Sigmoid colon (tissue), 3 donors: ENCODE data around the gene PRLR.

Source experiments
- POLR2A ChIP-seq, 2 donors: fragments of 450-650 bp; IDR thresholded peaks; one replicate each; pipeline ENCODE4 v1.6.1; 2016; ENCODE audit warnings: antibody characterized with exemption in 2 of 2, mild to moderate bottlenecking in 2 of 2, moderate library complexity in 2 of 2
- TF ChIP-seq, protein P1 (sequence below), 4 experiments: fragments of 450-650 bp in 3 of 4; fragments of 200-600 bp in 1 of 4; IDR thresholded peaks; one replicate each; pipeline ENCODE4 v1.5.1; 2016 to 2019; ENCODE audit warnings: antibody characterized with exemption in 4 of 4, mild to moderate bottlenecking in 3 of 4, moderate library complexity in 2 of 4

GRCh38 chr5:35198686-35199085, 31.6 kb downstream of the PRLR start:
- TF ChIP-seq, protein P1, sequence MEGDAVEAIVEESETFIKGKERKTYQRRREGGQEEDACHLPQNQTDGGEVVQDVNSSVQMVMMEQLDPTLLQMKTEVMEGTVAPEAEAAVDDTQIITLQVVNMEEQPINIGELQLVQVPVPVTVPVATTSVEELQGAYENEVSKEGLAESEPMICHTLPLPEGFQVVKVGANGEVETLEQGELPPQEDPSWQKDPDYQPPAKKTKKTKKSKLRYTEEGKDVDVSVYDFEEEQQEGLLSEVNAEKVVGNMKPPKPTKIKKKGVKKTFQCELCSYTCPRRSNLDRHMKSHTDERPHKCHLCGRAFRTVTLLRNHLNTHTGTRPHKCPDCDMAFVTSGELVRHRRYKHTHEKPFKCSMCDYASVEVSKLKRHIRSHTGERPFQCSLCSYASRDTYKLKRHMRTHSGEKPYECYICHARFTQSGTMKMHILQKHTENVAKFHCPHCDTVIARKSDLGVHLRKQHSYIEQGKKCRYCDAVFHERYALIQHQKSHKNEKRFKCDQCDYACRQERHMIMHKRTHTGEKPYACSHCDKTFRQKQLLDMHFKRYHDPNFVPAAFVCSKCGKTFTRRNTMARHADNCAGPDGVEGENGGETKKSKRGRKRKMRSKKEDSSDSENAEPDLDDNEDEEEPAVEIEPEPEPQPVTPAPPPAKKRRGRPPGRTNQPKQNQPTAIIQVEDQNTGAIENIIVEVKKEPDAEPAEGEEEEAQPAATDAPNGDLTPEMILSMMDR (IDR thresholded peaks at IDR 0.05): no peak
- no peak for TF ChIP-seq POLR2A (IDR thresholded peaks at IDR 0.05)
